Endothelial cell of umbilical vein (primary cell): ENCODE results near the gene STEAP1. TPM values are rescaled to one million over a fixed set of nuclear protein-coding genes. Genes with fewer than 3 reads are reported as not detected.
"Not testable (repeated sequence)": the region's sequence is repeated elsewhere in the genome, so short reads cannot be mapped to it uniquely, and the experiment has no call there.

Source experiments
- BruUV-seq: library from RNA; stranded (reverse); fragments of 400-500 nt; replicated peaks from 2 replicates; lab custom pipeline; 2021; lab: Mats Ljungman, UMichigan
- CTCF ChIA-PET: fragments of 300-600, 350-600 bp; sonication (Branson Sonifier 250); formaldehyde crosslinking; loops from one replicate; lab custom pipeline; 2021; ENCODE audit warnings: antibody characterized with exemption, inconsistent platforms; lab: Charles Lee
- POLR2A ChIA-PET: fragments of 300-600, 350-600 bp; sonication (Branson Sonifier 250); formaldehyde crosslinking; loops from one replicate; lab custom pipeline; 2021; ENCODE audit warnings: antibody characterized with exemption, inconsistent platforms; lab: Charles Lee
- DNase-seq: peaks from one replicate; pipeline ENCODE4 v3.0.0-alpha.2; 2011; ENCODE audit warnings: low read depth, low spot score
- FAIRE-seq: peaks from 2 replicates; lab custom pipeline; 2011; peaks lifted over from hg19 to GRCh38; lab: Jason Lieb, UNC
- H2AFZ ChIP-seq: 2 replicates; pipeline ENCODE4 v1.6.0; 2012; ENCODE audit warnings: low read depth, low read length, control low read depth, inconsistent platforms
- H3K27ac ChIP-seq: 2 replicates; pipeline ENCODE4 v1.5.1; 2011; ENCODE audit warnings: low read depth, mild to moderate bottlenecking, control low read depth, low read length, moderate library complexity; ENCODE audit not compliant: insufficient read depth
- H3K27me3 ChIP-seq, 2 experiments: 2 replicates each; pipeline versions ENCODE4 v1.6.0 to v1.6.1; 2011; ENCODE audit warnings: low read length in 2 of 2, mixed read lengths in 1 of 2; ENCODE audit not compliant: control insufficient read depth in 2 of 2, insufficient read depth in 2 of 2
- H3K36me3 ChIP-seq, 2 experiments: 2 replicates in 1 of 2; 3 replicates in 1 of 2; pipeline ENCODE4 v1.5.1; 2011; ENCODE audit warnings: low read length in 2 of 2, mild to moderate bottlenecking in 1 of 2, moderate library complexity in 1 of 2; ENCODE audit not compliant: control insufficient read depth in 2 of 2, insufficient read depth in 2 of 2; ENCODE audit errors: extremely low read depth in 1 of 2
- H3K4me1 ChIP-seq: 3 replicates; pipeline ENCODE4 v1.5.1; 2011; ENCODE audit warnings: mild to moderate bottlenecking, low read length; ENCODE audit not compliant: control insufficient read depth, insufficient read depth; ENCODE audit errors: extremely low read depth
- H3K4me2 ChIP-seq: 2 replicates; pipeline ENCODE4 v1.6.1; 2011; ENCODE audit warnings: low read length, control low read depth, mixed read lengths; ENCODE audit not compliant: insufficient read depth
- H3K4me3 ChIP-seq, 3 experiments: fragments of 200-600 bp in 1 of 3; sonication (generic), shearing (Covaris generic) in 1 of 3; replicated peaks in 1 of 3; 2 replicates each; pipeline ENCODE4 v1.5.1; 2011 to 2016; ENCODE audit warnings: control low read depth in 3 of 3, low read length in 3 of 3, mild to moderate bottlenecking in 2 of 3, inconsistent platforms in 1 of 3, low read depth in 1 of 3, moderate library complexity in 1 of 3; ENCODE audit not compliant: insufficient read depth in 1 of 3
- H3K79me2 ChIP-seq: 2 replicates; pipeline ENCODE4 v1.6.0; 2012; ENCODE audit warnings: low read length, inconsistent platforms; ENCODE audit not compliant: control insufficient read depth, insufficient read depth
- H3K9ac ChIP-seq: replicated peaks from 2 replicates; pipeline ENCODE3; 2011; ENCODE audit warnings: low read length, control low read depth; ENCODE audit not compliant: insufficient read depth; ENCODE audit errors: extremely low read depth
- H3K9me1 ChIP-seq: replicated peaks from 3 replicates; pipeline ENCODE4 v1.6.0; 2011; ENCODE audit warnings: mild to moderate bottlenecking, low read length; ENCODE audit not compliant: control insufficient read depth, insufficient read depth; ENCODE audit errors: extremely low read depth
- H3K9me3 ChIP-seq: replicated peaks from 2 replicates; pipeline ENCODE4 v1.5.1; 2012; ENCODE audit warnings: low read length, inconsistent platforms; ENCODE audit not compliant: control insufficient read depth, insufficient read depth
- H4K20me1 ChIP-seq: replicated peaks from 2 replicates; pipeline ENCODE3; 2011; ENCODE audit warnings: mild to moderate bottlenecking, low read length; ENCODE audit not compliant: control insufficient read depth, insufficient read depth; ENCODE audit errors: extremely low read depth
- FOS ChIP-seq: IDR thresholded peaks from 2 replicates; pipeline ENCODE4 v1.6.1; 2011; ENCODE audit warnings: mild to moderate bottlenecking, low read length, moderate library complexity, borderline replicate concordance; ENCODE audit not compliant: insufficient read depth
- GATA2 ChIP-seq: IDR thresholded peaks from 2 replicates; pipeline ENCODE4 v1.7.0; 2011; ENCODE audit warnings: low read depth, mild to moderate bottlenecking, moderate library complexity, mixed read lengths, low read length; ENCODE audit not compliant: insufficient read length, insufficient read depth
- JUN ChIP-seq: IDR thresholded peaks from 2 replicates; pipeline ENCODE4 v1.6.1; 2011; ENCODE audit warnings: borderline replicate concordance, low read depth; ENCODE audit not compliant: insufficient read length, insufficient read depth
- POLR2AphosphoS5 ChIP-seq: IDR thresholded peaks from 2 replicates; pipeline ENCODE4 v1.6.1; 2012; ENCODE audit warnings: low read depth, mild to moderate bottlenecking, control low read depth, low read length, moderate library complexity; ENCODE audit not compliant: insufficient read depth
- dilution Hi-C: fragments of 300-500 bp; cut with MboI; formaldehyde crosslinking; loops from one replicate; pipeline ENCODE4 v1.15.0; 2019; ENCODE audit warnings: low sequenced_read_pairs; ENCODE audit not compliant: extremely low pct_ligation_motif_present
- intact Hi-C: fragments of 100-400 bp; cut with micrococcal nuclease; formaldehyde crosslinking; loops from one replicate; pipeline ENCODE4 v1.10.0; 2022
- polyA plus RNA-seq, 4 experiments: library from polyadenylated mRNA; depleted of rRNA in 3 of 4; stranded (reverse) in 3 of 4; unstranded in 1 of 4; fragments of >200 nt; gene quantifications; 2 replicates each; pipeline versions ENCODE4 v1.2.1 to v1.2.3, GENCODE V29; 2011 to 2012; ENCODE audit warnings: missing spikeins in 1 of 4
- total RNA-seq: library from RNA; stranded (reverse); gene quantifications from 2 replicates; pipeline ENCODE4 v1.2.3, GENCODE V29; 2021

The STEAP1 gene
- total and polyA plus RNA-seq, 2 donors (not counting 3 experiments of a cell fraction or from before 2014, with no cell fraction given): 35.0 to 42.7 TPM

DNA sequence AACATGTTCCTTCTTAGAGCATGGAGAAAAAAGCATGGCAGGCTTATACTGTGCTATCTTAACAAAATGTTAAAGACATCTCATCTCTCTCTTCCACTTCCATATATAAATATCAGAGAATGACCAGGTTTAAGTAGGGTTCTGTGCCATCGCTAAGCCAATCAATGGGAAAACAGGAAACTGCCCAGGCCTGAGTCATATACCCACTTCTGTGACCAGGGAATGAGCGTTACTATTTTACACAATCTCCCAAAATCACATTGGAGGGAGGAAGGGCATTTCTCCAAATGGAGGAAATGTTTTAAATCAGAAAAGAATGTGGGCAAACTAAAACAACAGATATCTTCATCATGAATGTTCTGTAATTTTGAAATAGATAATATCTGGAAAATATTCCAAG lies 3.1 kb downstream of the STEAP1 start:
- H4K20me1 ChIP-seq, BruUV-seq, H3K4me3 ChIP-seq, H3K9me3 ChIP-seq, CTCF ChIA-PET, H2AFZ ChIP-seq, H3K9me1 ChIP-seq, H3K27me3 ChIP-seq, H3K36me3 ChIP-seq, dilution Hi-C loops, POLR2A ChIA-PET: not testable (repeated sequence)
- intact Hi-C loops: loop anchor here (10.0 kb wide), 1 partner anchor 467 kb away; no protein-coding TSS in a partner anchor
- FAIRE-seq (peak; percentile 72), DNase-seq (peak; percentile 93)
- peak overlapping the region; percentile 84 for H3K27ac ChIP-seq
- H3K4me2 ChIP-seq: peak overlapping the region; percentile 84
- H3K79me2 ChIP-seq: peaks cover 25% of the 10 kb centered on the region
- H3K9ac ChIP-seq: peak overlapping the region; percentile 31
- TF ChIP-seq FOS: peak; percentile 58
- TF ChIP-seq POLR2AphosphoS5: peak; percentile 40
- TF ChIP-seq JUN: peak; percentile 78
- TF ChIP-seq GATA2: peak; percentile 76
- H3K4me1 ChIP-seq: peaks cover 37% of the 10 kb centered on the region

DNA sequence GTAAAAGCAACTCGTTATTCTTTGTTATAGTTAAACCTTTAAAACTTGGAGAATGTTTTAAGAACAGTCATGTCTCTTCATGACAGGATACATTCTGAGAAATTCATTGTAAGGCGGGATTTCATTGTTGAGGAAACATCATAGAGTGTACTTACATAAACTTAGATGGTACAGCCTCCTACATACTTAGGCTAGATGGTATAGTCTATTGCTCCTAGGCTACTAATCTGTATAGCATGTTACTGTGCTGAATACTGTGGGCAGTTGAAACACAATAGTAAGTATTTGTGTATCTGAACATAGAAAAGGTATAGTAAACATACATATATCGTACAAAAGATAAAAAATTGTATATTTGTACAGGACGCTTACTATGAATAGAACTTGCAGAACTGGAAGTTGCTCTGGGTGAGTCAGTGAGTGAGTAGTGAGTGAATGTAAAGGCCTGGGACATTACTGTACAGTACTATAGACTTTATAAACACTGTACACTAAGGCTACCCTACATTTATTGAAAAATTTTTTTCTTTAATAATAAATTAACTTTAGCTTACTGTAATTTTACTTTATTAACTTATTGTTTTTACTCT lies 3.6 kb downstream of the STEAP1 start:
- CTCF ChIA-PET: interaction anchor here (1.1 kb wide), 2 partner anchors 53 to 270 kb away, joined by 6 to 7 read pairs; partner anchors contain the start of gene STEAP2
- dilution Hi-C loops, FAIRE-seq, H3K4me3 ChIP-seq, H3K9me3 ChIP-seq, POLR2A ChIA-PET, H2AFZ ChIP-seq, H3K9me1 ChIP-seq, H4K20me1 ChIP-seq, H3K36me3 ChIP-seq, H3K27me3 ChIP-seq: not testable (repeated sequence)
- Histone ChIP-seq H3K9ac (peak overlapping the region; percentile 23), H3K4me2 (peak overlapping the region; percentile 84), H3K27ac (peak overlapping the region; percentile 84), H3K4me1 (peaks cover 37% of the 10 kb centered on the region), H3K79me2 (peaks cover 25% of the 10 kb centered on the region)
- peak; percentile 61 for TF ChIP-seq FOS
- peak; percentile 81 for DNase-seq
- intact Hi-C loops: loop anchor here (10.0 kb wide), 1 partner anchor 467 kb away; no protein-coding TSS in a partner anchor
- TSS peak; percentile 5 for BruUV-seq
